Measurements from ENCODE around the gene CCDC187.
"Not testable (repeated sequence)": the region's sequence is repeated elsewhere in the genome, so short reads cannot be mapped to it uniquely, and the experiment has no call there.

Gene CCDC187

DNA sequence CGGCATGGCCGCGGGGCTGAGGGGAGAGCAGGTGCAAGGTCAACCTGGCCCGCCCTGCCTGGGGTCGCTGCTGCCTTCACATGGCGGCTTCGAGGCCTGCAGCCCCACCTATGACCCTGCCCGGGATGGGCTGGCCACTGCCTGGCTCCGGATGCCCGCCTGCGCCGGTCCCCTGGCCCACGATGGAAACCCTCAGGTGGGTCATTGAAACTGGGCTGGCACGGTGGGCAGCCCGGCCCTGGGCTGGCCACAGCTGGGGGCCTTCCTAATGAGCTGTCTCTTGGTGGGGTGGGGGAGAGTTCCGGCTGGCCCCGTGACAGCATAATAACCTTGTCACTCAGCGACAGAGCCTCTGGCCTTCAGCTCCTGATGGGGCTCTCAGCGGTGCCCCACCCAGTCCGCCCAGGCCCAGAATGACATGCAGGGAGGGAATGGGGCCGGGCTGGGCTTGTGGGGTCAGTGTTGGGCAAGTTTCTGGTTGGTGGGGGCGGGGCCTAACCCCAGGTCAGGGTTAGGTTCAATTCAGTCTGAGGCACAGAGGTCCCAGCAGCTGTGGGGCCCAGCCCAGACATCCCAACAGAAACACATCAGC, at the start of gene CCDC187:
Gene CCDC187 (minus strand): TSS at position 270 of the 592 bp plus-strand sequence. CDS start 264 bp downstream, at position 6.
- DNase-seq = no peak

DNA sequence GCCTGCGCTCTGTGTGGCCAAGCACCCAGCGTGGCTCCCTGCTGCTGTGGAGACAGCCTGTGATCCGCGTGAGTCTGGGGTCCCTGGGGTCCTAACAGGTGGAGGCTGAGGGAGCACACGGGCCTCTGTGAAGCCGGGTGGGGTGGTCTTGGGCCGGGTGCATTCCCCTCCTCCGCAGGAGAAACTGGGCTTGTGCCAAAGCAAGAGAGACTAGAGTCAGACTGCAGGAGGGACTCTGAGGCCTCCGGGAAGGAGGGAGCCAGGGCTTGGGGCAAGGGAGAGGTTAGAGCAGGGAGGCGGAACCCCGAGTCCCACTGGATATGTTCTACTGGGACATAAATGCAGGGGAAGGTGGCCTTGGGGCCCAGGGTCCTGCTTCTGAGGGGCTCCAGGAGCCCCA, 49.2 kb upstream of the CCDC187 start:
- DNase-seq = no peak

DNA sequence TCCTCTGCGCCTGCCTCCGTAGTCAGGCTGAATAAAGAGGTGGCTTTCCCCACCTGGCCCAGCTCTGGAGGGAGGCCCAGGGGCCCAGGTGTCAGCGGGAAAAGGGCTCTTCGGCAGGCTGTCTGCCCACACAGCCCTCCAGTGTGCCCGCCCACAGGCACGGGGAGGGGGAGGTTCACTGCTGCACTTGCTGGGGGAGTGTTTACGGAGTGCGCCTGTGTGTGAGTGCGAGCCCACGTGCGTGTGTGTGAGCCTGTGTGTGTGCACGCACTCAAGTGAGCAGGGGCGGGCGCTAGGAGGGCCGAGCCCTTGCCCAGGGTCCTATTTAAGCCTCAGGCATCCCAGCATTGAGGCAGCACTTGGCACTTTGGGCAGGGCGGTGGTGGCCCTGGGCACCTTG, 48.8 kb upstream of the CCDC187 start:
- no peak for DNase-seq

DNA sequence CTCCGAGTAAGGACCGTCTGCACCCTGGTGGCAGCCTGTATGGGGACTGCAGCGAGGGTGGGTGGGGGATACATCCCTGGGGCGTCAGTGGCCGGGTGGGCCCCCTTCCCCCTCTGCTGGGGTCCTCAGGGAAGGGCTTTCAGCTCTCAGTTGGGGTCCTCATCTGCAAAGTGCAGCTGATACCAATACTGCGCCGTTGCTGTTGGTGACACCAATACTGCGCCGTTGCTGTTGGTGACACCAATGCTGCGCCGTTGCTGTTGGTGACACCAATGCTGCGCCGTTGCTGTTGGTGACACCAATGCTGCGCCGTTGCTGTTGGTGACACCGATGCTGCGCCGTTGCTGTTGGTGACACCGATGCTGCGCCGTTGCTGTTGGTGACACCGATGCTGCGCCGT, 48.0 kb upstream of the CCDC187 start:
- not testable (repeated sequence) for DNase-seq

DNA sequence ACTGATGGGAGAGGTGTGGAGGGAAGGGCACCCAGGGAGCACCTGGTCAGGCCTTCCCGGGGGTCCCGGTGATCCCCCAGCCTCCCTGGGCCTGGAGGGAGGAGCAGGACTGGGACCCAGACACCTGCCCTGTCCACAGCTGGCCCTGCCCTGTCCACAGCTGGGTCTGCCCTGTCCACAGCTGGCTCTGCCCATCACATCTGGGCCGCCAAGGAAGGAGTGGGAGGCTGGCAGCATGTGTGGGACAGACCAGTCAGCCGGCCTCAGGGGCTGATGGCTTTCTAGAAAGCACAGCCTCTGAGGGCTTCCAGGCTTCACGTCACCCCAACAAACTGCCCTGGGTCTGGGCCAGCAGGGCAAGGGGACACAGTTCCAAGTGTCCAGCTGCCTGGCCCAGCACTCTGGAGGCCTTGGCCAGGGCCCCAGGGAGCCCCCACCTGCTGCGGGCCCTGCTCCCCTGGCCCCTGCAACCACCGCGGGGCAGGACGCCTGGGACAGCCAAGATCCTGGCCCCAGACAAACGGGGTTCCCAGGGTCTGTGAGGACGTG, 47.4 kb upstream of the CCDC187 start:
- DNase-seq = no peak

DNA sequence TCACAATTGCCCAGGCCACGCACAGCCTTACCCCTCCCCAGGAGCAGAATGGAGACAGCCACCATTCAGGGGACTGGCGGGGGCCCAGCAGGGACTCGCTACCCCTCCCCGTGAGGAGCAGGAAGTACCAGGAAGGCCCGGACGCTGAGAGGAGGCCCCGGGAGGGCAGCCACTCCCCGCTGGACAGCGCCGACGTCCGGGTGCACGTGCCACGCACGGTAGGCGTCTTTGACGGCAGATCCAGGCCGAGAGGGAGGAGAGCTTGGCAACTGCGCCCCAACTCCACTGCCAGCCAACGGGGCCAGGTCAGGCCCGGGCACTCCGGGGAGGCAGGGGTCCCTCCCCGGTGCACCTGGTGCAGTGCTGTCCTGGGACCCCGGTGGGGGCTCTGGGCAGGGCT, 45.7 kb upstream of the CCDC187 start:
- DNase-seq = no peak

DNA sequence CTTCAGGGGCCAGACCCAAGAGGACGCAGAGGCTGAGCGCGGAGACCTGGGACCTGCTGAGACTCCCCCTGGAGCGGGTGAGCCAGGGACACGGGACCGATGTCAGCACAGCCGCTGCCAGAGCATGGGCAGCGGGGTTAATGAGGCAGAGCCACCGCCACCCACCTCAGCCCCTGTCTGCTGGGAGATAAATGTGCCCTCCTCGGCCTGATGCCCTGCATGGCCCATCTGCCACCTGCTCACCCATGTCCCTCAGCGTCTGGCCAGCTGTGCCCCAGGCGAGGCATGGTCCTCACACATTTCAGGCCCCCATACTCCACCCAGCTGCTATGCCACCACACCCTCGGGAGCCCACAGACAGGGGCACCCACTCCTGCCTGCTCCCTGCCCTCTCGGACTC, 44.8 kb upstream of the CCDC187 start:
- DNase-seq = no peak

DNA sequence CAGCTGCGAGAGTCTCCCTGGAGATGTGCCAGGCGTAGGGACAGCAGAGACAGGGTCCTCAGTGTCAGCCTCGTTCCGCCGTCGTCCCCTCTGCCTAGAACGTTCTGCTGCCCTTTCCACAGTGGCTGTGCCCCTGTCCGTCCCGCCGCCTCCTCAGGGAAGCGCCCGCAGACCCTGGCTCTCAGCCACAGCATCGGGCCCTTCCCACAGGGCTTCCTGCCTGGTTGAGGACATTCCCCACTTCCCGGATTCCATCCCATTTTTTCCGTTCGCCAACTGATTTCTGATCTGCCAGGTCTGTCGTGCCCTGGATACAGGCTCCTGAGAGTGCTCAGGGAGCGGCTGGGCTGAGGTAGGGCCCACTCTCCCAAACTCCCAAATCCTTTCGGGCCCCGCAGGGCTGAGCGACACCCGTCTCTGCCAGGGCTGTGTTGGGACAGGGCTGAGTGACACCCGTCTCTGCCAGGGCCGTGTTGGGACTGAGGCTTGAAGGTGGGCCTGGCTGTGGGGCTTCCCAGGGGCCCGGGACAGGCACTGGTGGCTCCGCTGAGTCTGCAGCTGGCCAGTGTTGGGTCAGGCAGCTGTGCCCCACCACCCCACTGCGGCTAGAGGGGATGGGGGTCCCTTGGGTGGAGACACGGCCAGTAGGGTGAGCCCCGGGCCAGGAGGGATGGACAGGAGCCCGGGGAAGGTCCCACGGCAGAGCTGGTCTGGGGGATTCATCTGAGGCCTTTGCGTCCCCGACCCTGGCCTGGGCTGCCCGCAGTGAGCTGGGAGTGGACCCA, 43.8 kb upstream of the CCDC187 start:
- DNase-seq = no peak

DNA sequence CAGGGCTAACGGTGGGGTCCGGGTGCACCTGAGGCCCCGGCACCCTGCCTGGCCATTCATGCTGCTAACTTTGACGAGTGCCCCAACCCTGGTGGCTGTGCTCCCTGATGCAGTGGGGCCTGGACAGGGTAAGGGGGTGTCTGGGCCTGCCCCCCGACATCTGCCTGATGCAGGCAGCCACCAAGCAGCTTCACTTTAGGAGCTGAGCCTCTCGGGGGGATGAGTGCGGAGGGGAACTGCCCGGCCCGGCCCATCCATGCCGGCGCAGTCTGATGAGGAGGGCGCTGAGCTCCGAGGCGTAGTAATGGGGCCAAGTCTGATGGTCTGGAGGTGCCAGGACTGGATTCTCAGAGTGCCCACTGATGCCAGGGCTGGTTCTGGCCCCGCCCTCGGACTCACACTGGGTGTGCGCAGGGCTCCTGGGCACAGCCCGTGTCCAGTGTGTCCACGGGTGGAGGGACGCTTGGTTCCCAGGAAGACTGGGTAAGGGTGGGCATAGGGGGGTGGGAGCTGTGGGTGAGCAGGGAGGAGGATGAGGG, 43.1 kb upstream of the CCDC187 start:
- no peak for DNase-seq

DNA sequence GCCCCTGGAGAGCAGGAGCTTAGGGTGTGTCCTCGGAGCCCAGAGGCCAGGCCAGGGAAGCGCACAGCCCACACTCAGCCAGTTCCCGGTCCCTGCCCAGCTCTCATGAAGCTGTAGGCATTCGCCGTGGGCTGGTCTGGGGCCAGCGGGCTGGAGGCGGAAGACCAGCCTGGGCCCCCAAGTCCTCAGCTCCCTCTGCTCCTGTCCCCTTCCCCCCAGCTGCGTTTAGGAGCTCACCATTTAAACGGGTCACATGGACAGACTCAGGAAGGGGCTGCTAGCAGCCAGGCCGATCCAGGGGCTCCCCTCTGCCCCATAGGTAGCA, 42.2 kb upstream of the CCDC187 start:
- no peak for DNase-seq

DNA sequence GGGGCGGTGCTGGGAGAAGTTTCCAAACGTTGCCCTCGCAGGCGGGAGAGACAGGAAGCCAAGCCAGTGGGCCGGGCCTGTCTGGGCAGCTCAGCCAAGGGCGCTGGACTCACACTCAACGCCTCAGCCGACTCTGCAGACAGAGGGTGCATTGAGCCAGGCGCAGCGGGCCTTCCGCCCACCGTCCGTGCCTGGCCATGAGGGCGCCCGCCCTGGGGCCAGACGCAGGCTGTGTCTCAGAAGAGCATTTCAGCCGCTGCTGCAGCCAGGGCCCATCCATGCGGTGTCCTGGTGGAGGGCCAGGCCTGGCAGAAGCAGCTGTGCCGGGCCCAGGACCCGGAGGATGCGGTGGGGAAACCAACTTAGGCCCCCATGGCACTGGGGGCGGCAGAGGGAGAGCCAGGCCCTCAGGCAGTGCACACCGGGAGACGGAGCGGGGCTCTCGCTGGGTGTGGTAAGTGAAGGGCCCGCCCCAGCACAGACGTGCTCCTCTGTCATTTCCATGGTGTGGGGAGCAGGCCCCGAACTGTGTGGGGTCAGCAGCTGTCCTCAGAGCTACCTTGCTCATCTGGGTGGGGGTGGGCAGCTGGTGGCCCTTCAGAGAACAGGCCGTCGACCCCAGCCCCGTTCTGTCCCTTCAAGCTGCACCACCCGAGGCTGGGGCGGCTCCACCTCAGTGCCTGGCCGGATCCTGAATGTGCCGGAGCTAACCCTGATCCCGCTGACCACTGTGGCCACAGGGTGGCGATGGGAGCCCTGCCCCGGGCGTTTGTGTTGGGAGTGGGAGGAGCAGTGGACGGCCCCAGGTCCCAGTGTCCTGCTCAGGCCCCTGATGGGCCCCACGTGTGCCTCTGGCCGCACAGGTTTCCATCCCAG, 41.6 kb upstream of the CCDC187 start:
- no peak for DNase-seq

DNA sequence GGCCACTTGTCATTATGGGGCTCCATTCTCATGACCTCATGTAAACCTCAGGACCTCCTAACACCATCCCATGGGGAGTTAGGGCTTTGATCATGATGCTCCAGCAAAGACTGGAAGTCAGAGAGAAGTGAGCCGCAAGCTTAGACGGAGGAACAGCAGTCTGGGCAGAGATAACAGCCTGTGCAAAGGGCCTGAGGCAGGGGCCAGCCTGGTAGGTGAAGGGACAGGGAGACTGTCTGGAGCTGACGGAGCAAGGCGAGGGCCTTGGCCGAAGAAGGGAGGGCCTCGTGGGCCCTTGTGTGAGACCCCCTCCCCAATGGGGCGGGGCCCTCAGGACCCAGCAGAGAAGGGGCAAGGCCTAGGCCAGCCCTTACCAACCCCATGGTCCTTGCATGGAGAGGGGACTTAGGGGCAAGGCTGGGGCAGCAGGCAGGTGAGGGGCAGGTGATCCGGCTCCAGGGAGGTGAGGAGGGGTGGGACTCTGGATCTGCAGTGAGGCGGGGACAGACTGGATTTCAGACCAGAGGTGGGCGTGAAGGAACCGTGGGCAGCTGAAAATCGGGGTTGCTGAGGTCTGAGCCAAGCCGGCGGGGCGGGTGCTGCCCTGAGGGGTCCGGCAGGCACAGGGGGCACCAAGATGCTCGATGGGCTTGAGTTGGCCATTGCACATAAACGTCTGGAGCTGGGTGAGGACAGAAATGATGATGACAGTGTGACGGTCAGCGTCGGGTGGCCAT, 40.8 kb upstream of the CCDC187 start:
- no peak for DNase-seq

DNA sequence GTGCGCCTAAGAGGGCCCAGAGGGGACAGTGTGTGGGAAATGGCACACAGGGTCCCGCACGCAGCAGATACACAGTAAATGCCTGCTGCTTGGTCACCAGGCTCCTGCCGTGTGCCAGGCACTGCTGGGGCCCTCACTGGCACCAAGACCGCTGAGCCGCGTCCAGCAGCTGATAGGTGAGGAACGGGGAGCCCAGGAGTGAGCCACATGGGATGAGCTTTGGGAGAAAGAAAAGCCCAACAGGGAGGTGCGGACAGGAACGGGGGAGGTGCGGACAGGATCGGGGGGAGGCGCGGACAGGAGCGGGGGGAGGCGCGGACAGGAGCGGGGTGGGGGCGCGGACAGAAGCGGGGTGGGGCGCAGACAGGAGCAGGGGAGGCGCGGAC, 40.0 kb upstream of the CCDC187 start:
- no peak for DNase-seq

DNA sequence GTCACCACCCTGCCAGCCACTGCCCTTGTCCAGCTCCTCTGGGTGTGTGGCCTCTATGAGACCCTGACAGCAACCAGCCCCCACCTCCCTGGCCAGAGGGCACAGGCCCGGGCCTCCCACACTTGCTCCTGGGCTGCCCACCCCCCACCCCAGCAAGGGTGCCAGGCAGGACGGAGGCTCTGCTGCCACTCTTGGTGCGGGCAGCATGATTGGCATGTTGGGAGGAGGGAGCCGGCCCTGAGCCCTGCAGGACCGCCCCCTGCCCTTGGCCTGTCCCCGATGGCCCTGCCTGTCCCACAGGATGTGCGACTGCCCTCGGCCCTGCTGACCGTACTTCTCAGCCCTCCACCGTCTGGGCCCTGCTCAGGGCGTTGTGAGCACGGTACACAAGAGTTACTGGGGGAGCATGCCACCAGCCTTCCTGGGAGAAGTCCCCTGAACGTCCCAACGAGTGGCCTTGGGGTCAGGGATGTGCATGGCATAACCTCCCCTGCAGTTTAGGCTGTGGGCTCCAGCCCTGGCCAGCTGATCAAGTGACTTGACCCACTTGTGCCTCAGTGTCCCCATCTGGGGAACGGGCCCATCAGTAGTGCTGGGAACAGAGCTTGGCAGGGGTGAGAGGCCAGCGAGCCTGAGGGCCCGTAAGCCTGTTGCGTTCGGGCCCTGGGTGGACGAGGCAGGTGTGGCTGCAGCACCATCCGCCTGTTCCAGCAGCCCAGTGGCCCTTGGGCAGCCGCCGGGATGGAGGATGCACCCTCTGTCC, 39.4 kb upstream of the CCDC187 start:
- no peak for DNase-seq

DNA sequence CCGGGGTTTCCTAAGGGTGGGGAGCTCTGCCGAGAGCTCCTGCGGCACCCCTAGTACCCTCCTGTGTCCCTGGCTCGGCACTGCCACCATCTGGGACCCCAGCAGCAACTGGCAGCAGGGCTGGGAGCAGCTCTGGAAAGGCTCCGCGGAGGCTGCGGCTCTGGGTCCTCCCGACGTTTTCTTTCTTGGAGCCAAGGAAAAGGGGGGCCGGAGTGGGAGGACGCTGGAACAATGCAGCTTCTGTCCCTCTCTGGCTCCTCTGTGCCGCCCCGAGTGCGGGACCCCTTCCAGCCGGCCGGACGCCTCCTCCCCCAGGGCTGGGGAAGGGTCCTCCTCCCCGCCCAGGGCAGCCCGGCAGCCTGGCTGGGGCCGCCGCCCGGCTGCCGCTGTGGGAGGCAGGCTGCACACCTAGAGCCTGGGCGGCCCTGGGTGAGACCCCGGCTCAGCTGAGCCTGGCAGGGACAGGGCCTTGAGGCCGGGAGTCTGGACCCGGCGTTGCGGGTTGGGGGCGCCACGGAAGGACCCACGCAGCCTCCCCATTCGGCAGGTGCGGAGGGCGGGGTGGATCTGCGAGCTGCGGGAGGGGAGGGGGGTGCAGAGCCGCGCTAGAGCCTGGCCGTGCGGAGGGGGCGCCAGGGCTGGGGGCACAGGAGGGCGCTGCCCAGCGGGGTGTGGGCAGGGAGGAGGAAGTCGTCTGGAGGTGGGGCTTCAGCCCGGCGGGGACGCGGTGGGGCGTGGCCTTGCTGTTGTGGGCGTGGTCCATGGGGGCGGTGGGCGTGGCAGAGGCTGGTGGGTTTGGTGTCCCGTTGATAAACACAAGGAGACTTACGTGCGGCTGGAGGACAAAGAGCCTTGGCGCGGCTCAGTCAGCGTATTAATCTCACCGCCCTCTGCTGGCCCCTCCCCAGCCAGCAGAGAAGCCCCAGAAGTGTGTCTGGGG, 38.6 kb upstream of the CCDC187 start:
- peak; percentile 51 for DNase-seq

DNA sequence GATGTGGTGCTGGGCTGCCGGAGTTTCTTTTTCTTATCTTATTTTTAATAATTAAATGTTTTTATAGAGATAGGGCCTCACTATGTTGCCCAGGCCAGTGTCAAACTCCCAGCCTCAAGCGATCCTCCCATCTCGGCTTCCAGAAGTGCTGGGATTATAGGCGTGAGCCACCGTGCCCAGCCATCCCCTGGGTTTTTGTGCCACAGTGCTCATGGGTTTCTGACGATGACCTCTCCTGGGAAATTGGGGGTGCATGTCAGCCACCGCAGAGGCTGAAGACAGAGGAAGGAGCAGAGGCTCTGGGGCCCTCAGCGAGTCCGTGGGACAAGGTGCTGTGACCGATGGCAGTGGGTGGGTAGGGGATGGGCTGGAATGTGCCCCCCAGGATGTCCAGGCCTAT, 37.9 kb upstream of the CCDC187 start:
- DNase-seq = no peak

DNA sequence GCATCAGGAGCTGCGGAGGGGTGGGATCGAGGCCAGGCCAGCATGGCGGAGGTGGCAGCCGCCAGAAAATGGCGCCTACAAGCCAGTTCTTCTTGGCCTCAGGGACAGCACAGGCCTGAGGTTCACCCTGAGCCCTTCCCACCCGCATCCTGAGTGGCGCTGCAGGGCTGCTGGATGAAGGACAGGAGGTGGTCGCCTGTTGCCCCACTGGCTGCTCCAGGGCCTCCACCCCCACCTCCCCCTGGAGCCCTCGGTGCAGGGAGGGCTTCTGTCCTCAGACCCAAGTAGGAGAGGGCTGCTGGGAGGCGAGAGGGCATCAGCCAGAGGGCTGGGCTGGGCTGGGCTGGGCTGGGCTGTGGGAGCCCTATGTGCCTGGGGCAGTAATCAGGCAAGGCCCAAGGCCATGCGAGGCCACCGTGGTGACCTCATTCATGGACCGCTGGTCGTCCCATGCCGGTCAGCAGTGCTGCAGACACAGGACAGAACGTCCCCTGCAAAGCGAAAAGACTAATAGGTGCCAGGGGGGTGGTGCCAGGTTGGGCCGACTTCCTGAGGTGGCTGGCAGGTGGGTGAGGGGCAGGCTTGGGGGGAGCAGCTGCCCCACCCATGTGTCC, 37.3 kb upstream of the CCDC187 start:
- DNase-seq = no peak

DNA sequence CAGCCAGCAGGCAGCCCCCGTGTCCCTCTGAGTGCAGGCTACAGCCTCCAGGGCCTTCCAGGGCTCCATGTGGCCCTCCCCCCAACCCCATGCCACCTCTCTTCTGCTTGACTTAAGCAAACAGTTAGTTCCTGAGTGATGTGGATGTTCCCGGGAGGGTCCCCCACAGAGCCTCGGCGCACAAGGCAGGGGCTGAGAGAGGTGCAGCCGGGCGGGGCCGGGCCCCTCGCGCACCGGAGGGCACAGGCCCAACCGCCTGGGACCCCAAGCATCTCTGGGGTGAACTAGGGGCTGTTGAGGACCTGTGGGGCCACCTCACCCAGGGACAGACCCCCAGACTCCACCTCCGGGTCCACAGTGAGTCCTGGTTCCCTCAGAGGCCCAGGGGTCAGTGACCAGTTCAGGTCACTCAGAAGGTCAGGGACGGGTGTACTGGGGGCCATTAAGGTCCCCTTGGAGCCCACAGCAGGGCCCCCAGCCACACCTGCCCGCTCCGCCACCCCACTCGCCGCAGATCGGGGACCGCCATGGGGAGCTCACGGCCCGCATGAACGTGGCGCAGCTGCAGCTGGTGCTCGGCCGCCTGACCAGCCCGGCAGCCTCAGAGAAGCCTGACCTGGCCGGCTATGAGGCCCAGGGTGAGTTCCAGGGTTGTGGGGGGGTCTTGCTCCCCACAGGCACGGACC, 36.6 kb upstream of the CCDC187 start:
- no peak for DNase-seq

DNA sequence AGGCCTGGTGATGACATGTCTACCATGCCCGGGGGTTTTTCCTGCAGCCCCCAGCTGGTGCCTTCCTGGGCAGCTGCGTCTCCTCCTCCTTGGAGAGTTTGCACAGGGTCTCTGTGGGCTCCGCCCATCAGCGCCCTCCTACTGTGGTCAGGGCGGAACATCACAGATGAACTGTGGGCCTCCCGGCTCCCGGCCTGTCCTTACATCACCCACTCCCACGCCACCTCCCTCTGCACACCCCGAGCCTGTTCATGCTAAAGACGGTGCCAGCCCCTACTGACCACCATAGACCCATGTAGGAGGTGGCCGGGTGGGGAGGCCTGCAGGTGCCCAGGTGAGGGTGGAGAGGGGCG, 36.0 kb upstream of the CCDC187 start:
- no peak for DNase-seq

Data from stimulated activated CD4-positive, alpha-beta T cell treated with anti-CD3 and anti-CD28 coated beads, Interleukin-4, amount 100 ng/mL, for 24 hours (primary cell).